HEK293 (cell line): ENCODE results near the gene TP53I11.

ENCODE experiments used
- PRDM4 ChIP-seq: fragments of 450-650 bp; formaldehyde crosslinking; IDR thresholded peaks from 2 replicates; pipeline ENCODE4 v1.5.1; 2017; ENCODE audit warnings: missing biosample characterization, missing genetic modification characterization
- ZNF274 ChIP-seq, 2 experiments: fragments of 200-500 bp in 1 of 2; fragments of 450-650 bp in 1 of 2; sonication (Bioruptor generic) in 1 of 2; formaldehyde crosslinking in 1 of 2; IDR thresholded peaks; 2 replicates each; pipeline versions ENCODE4 v1.5.1 to v1.6.1; 2014 to 2016; ENCODE audit warnings: borderline replicate concordance in 1 of 2, inconsistent platforms in 1 of 2, low read length in 1 of 2, missing biosample characterization in 1 of 2, missing genetic modification characterization in 1 of 2

DNA sequence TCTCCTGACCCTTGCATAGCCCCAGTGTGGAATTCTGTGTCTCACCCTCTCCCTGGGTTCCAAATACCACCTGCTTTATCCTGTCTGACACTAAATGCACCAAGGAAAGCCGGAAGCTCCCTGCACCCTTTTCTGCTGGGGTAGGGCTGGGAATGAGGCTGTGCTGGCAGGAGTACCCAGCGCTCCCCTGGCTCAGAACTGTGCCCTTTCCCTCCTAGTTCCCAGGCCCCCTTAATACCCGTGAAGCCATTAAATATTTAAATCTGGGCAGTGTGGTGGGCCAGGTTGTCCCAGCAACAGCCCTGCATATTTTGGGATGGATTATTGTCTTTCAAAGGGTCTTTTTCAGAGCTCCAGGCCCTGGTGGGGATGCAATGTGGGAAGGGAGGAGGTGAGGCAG is 63.0 kb downstream of the TP53I11 start:
- TF ChIP-seq PRDM4 (tag by site-specific recombination) (no peak), ZNF274 (IDR thresholded peaks at IDR 0.05; ENCODE audit: low read length) (no peak), ZNF274 (tag by site-specific recombination; IDR thresholded peaks at IDR 0.05; ENCODE audit: borderline replicate concordance) (no peak)
